GM21526 (cell line): ENCODE measurements around the gene PC.

ENCODE experiments used
- ATAC-seq: cut with Tn5 transposase; IDR thresholded peaks from one replicate; pipeline ENCODE4 v1.9.1; 2021; ENCODE audit warnings: moderate library complexity; ENCODE audit not compliant: unreplicated experiment, low FRiP score

PC gene

GRCh38 chr11:66885950-66886440 is 72.2 kb downstream of the PC start:
- ATAC-seq = no peak

- ATAC-seq = no peak
These were observed 72.7 kb downstream of the PC start for GRCh38 chr11:66885469-66885868.

GRCh38 chr11:66884443-66884842 is 73.7 kb downstream of the PC start:
- ATAC-seq = no peak

GRCh38 chr11:66883016-66883965 is 74.9 kb downstream of the PC start:
- ATAC-seq = no peak

GRCh38 chr11:66882561-66883015 is 75.6 kb downstream of the PC start:
- no peak for ATAC-seq

GRCh38 chr11:66881927-66882452 is 76.2 kb downstream of the PC start:
- no peak for ATAC-seq

- ATAC-seq = no peak
These were observed 76.7 kb downstream of the PC start for GRCh38 chr11:66881451-66881835.

- no peak for ATAC-seq
These were observed 77.4 kb downstream of the PC start for GRCh38 chr11:66880496-66881450.

GRCh38 chr11:66879999-66880398 is 78.2 kb downstream of the PC start:
- ATAC-seq = no peak

- ATAC-seq = no peak
These were observed 78.6 kb downstream of the PC start for GRCh38 chr11:66879583-66879982.

GRCh38 chr11:66879000-66879399 is 79.2 kb downstream of the PC start:
- ATAC-seq = no peak

- ATAC-seq = no peak
These were observed 79.7 kb downstream of the PC start for GRCh38 chr11:66878474-66878873.

- ATAC-seq = no peak
These were observed 80.4 kb downstream of the PC start for GRCh38 chr11:66877588-66878385.

GRCh38 chr11:66875378-66875777 is 82.8 kb downstream of the PC start:
- no peak for ATAC-seq

- ATAC-seq = no peak
These were observed 84.0 kb downstream of the PC start for GRCh38 chr11:66874232-66874631.

GRCh38 chr11:66871521-66871901 is 86.7 kb downstream of the PC start:
- no peak for ATAC-seq

- ATAC-seq = no peak
These were observed 87.3 kb downstream of the PC start for GRCh38 chr11:66870616-66871520.

- no peak for ATAC-seq
These were observed 88.1 kb downstream of the PC start for GRCh38 chr11:66870131-66870530.

- ATAC-seq = no peak
These were observed 88.7 kb downstream of the PC start for GRCh38 chr11:66869567-66869870.
